Sigmoid colon (tissue), 7 donors: Measurements from ENCODE around the gene TCEAL1. TPM values are rescaled to one million over a fixed set of nuclear protein-coding genes. Genes with fewer than 3 reads are reported as not detected.
"Not testable (repeated sequence)": the region's sequence is repeated elsewhere in the genome, so short reads cannot be mapped to it uniquely, and the experiment has no call there.

Experiments used
- DNase-seq: peaks from one replicate; pipeline ENCODE4 v3.0.0-alpha.2; 2019
- H3K27ac ChIP-seq, 4 donors: fragments of 200-600 bp; sonication (generic); one replicate each; pipeline ENCODE4 v1.5.1; 2016 to 2019; ENCODE audit warnings: mild to moderate bottlenecking in 1 of 4
- H3K27me3 ChIP-seq, 3 donors: fragments of 200-600 bp; sonication (generic); one replicate each; pipeline ENCODE4 v1.5.1; 2019; ENCODE audit warnings: mild to moderate bottlenecking in 1 of 3
- H3K36me3 ChIP-seq, 4 donors: fragments of 200-600 bp; sonication (generic); one replicate each; pipeline ENCODE4 v1.5.1; 2016 to 2019
- H3K4me1 ChIP-seq, 4 donors: fragments of 200-600 bp; sonication (generic); one replicate each; pipeline ENCODE4 v1.5.1; 2017 to 2019
- H3K4me3 ChIP-seq, 4 donors: fragments of 200-600 bp; sonication (generic); one replicate each; pipeline ENCODE4 v1.5.1; 2017 to 2019; ENCODE audit warnings: mild to moderate bottlenecking in 2 of 4, moderate library complexity in 1 of 4
- H3K9me3 ChIP-seq, 4 donors: fragments of 200-600 bp in 3 of 4; sonication (generic) in 3 of 4; one replicate each; pipeline versions ENCODE4 v1.5.1 to v1.6.1; 2013 to 2019
- EP300 ChIP-seq, 4 donors: sonication (generic); formaldehyde crosslinking; IDR thresholded peaks; one replicate each; pipeline ENCODE4 v1.6.1; 2017; ENCODE audit warnings: antibody characterized with exemption in 4 of 4
- POLR2A ChIP-seq, 2 donors: fragments of 450-650 bp; IDR thresholded peaks; one replicate each; pipeline ENCODE4 v1.6.1; 2016; ENCODE audit warnings: antibody characterized with exemption in 2 of 2, mild to moderate bottlenecking in 2 of 2, moderate library complexity in 2 of 2
- POLR2AphosphoS5 ChIP-seq, 4 donors: sonication (generic); formaldehyde crosslinking; IDR thresholded peaks; one replicate each; pipeline ENCODE4 v1.6.1; 2017; ENCODE audit warnings: antibody characterized with exemption in 4 of 4
- WGBS, 2 donors: extraction: QIAGEN DNeasy Blood & Tissue Kit; methylation state at CpG; one replicate each; pipeline ENCODE4 v1.1.7; 2013; 5-methylcytosine and 5-hydroxymethylcytosine counted together
- intact Hi-C: fragments of 100-400 bp; cut with DNase I; formaldehyde crosslinking; loops from one replicate; pipeline ENCODE4 v1.15.1; 2023
- polyA plus RNA-seq, 3 donors: library from polyadenylated mRNA; stranded (reverse); fragments of 200-250 nt; gene quantifications; one replicate each; pipeline ENCODE4 v1.2.3, GENCODE V29; 2013
- total RNA-seq, 4 donors: library from RNA; depleted of rRNA; stranded (reverse); fragments of >200 nt; gene quantifications; one replicate each; pipeline ENCODE4 v1.1.0, GENCODE V29; 2016
- TF ChIP-seq, protein P1 (sequence below), 4 experiments: fragments of 450-650 bp in 3 of 4; fragments of 200-600 bp in 1 of 4; IDR thresholded peaks; one replicate each; pipeline ENCODE4 v1.5.1; 2016 to 2019; ENCODE audit warnings: antibody characterized with exemption in 4 of 4, mild to moderate bottlenecking in 3 of 4, moderate library complexity in 2 of 4
- donor health status: healthy with polysubstance abuse.
- donor health status: Bipolar disorder and iron deficiency.
- donor health status: healthy.

Gene TCEAL1
- total and polyA plus RNA-seq, 7 donors, result 19.5 to 186 (median 135) TPM

DNA sequence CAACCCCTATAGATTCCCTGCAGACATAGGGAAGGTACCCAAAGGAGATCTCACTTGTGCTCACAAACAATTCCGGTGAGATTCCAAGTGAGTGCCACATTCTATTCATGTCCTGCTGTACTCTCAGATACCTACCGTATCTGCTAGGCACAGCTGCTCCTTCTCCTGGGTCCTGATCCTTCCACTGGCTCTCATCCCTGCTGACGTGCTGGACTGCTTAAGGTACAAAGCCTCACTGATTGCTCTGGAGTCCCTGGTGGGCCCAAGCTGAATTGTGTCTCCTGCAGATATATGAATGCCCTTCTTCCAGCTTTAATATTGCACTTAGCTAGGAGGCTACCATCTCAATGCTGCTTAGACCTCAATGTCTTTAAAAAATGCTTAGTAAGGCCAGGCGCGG lies 2.4 kb downstream of the TCEAL1 start:
- intact Hi-C loops, result loop anchor here (5.0 kb wide), 1 partner anchor 99 kb away; no protein-coding TSS in a partner anchor
- DNase-seq, result no peak

DNA sequence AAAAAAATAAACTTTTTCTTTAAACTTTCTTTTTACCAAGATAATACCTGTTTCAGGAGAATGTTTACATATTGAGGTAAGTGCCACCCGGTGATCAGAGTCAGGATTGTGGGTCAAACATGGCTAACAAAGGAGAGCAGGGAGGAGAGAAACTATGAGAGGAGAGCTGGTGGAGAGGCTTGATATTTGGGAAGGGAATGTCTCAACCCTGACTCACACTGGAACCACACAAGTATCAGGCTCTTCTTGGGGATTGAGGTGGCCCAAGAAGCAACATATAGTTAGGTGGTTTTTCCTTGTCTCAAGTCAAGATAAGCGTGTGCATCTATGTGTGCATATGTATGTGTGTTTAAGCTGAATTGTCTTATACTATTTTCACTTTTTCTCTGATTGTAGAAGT lies 6.7 kb downstream of the TCEAL1 start:
- 56 to 79% methylated on average over 2 of the region's 2 CpGs for WGBS, 2 donors
- TF ChIP-seq POLR2AphosphoS5 (IDR thresholded peaks at IDR 0.05) (no peak), EP300 (IDR thresholded peaks at IDR 0.05) (no peak), POLR2A (IDR thresholded peaks at IDR 0.05) (no peak)
- TF ChIP-seq, protein P1, sequence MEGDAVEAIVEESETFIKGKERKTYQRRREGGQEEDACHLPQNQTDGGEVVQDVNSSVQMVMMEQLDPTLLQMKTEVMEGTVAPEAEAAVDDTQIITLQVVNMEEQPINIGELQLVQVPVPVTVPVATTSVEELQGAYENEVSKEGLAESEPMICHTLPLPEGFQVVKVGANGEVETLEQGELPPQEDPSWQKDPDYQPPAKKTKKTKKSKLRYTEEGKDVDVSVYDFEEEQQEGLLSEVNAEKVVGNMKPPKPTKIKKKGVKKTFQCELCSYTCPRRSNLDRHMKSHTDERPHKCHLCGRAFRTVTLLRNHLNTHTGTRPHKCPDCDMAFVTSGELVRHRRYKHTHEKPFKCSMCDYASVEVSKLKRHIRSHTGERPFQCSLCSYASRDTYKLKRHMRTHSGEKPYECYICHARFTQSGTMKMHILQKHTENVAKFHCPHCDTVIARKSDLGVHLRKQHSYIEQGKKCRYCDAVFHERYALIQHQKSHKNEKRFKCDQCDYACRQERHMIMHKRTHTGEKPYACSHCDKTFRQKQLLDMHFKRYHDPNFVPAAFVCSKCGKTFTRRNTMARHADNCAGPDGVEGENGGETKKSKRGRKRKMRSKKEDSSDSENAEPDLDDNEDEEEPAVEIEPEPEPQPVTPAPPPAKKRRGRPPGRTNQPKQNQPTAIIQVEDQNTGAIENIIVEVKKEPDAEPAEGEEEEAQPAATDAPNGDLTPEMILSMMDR (IDR thresholded peaks at IDR 0.05), result no peak
- Histone ChIP-seq H3K4me1 (peaks cover 0 to 7% (median 0%) of the 10 kb centered on the region in 4 donors), H3K4me3 (no peak overlapping the region), H3K9me3 (no peaks in the 10 kb centered on the region), H3K36me3 (no peaks in the 10 kb centered on the region), H3K27me3 (no peaks in the 10 kb centered on the region), H3K27ac (no peak overlapping the region)
- intact Hi-C loops, result no loop called here
- DNase-seq, result no peak

More for the DNA sequence above, 2.4 kb downstream of the TCEAL1 start:
- Histone ChIP-seq H3K27ac (peak overlapping the region in 2 of 4 donors; percentile 19 to 95), H3K4me3 (no peak overlapping the region), H3K4me1 (peaks cover 0 to 17% (median 3%) of the 10 kb centered on the region in 4 donors), H3K27me3 (no peaks in the 10 kb centered on the region), H3K9me3 (no peaks in the 10 kb centered on the region), H3K36me3 (no peaks in the 10 kb centered on the region)
- TF ChIP-seq EP300 (IDR thresholded peaks at IDR 0.05), result no peak
- TF ChIP-seq POLR2AphosphoS5 (IDR thresholded peaks at IDR 0.05), result no peak
- TF ChIP-seq, protein P1 (IDR thresholded peaks at IDR 0.05), result no peak
- TF ChIP-seq POLR2A (IDR thresholded peaks at IDR 0.05), result no peak
- 95 to 96% methylated on average over 5 of the region's 5 CpGs for WGBS, 2 donors

DNA sequence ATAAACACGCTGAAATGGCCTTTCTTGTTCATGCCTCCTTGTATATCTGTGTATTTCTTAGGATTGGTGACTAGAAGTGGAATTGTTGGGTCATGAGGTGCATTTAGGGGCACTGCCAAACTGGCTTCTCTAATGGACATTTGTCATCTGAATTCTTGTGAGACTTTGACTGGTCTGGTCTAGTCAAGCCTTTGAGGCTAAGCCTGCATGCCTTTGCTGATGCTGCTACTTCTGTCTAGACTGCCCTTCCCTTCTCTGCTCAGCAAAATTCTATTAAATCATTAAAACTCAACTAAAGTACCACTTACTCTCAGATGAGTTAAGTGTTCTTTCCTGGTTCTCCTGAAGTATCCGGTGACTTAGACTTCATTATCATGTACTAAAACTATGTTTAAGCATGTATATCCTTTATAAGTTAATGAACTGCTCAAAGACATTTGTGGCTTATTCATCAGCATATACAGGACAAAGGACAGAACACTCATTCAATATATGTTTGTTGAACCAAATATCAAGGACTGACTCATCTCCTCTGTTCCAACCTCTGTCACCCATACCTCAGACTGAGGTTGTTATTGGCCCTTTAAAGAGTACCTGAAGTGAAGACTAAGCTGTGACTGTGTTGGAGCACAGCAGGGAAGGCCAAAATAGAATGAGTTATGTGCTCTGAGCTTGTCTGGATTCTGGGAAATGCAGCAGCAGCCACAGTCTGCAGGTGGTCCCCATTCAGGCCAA lies 9.0 kb downstream of the TCEAL1 start:
- Histone ChIP-seq H3K36me3 (no peaks in the 10 kb centered on the region), H3K4me1 (no peaks in the 10 kb centered on the region), H3K9me3 (no peaks in the 10 kb centered on the region), H3K27me3 (no peaks in the 10 kb centered on the region), H3K4me3 (no peak overlapping the region), H3K27ac (no peak overlapping the region)
- WGBS, 2 donors, result 81 to 85% methylated on average over 2 of the region's 2 CpGs
- intact Hi-C loops, result no loop called here
- DNase-seq, result no peak
- TF ChIP-seq POLR2A (IDR thresholded peaks at IDR 0.05), result no peak
- TF ChIP-seq, protein P1 (IDR thresholded peaks at IDR 0.05), result no peak

DNA sequence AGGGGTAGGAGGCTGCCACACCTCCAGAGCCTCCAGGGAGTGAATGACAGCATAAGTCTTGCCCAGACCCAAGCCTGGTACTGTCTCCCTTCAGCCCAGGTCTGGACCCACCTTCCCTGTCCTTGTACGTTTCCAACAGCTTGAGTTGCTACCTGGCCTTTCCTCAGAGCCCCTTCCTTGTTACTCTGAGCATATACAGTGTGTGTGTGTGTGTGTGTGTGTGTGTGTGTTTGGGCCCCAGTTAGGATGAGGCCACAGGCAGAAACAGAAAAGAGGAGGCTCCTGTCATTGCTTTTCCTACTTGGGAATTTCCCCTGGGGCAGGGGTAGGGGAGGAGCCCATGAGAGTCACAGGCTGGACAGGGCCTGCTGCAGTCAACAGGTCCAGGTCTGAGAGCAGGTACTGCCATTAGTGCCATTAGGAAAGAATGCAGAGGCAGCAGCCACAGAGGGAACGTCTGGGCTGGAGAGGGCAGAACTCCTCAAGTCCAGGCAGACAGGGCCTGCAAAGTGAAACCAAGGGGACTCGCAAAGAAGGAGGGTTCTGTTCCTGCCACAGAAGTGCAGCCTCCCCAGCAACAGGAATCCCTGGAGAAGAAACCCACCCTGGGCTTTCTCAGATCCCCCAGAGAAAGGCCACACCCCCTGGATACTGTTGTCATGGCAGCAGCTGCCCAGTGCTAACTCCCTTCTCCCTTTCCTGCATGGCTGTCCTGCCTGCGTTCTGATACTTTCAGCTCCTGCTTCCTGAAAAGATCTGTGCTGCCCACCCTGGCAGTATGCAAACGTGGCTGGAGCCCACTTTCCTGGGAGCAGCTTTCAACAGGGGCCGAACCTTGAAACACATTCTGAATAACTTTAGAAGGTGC lies 9.9 kb downstream of the TCEAL1 start:
- H3K4me1 ChIP-seq, H3K27me3 ChIP-seq, H3K9me3 ChIP-seq, H3K27ac ChIP-seq, DNase-seq, H3K36me3 ChIP-seq, intact Hi-C loops: not testable (repeated sequence)
- H3K4me3 ChIP-seq, result peak overlapping the region in 2 of 4 donors; percentile 13 to 17
- 64 to 65% methylated on average over 6 of the region's 6 CpGs for WGBS, 2 donors

DNA sequence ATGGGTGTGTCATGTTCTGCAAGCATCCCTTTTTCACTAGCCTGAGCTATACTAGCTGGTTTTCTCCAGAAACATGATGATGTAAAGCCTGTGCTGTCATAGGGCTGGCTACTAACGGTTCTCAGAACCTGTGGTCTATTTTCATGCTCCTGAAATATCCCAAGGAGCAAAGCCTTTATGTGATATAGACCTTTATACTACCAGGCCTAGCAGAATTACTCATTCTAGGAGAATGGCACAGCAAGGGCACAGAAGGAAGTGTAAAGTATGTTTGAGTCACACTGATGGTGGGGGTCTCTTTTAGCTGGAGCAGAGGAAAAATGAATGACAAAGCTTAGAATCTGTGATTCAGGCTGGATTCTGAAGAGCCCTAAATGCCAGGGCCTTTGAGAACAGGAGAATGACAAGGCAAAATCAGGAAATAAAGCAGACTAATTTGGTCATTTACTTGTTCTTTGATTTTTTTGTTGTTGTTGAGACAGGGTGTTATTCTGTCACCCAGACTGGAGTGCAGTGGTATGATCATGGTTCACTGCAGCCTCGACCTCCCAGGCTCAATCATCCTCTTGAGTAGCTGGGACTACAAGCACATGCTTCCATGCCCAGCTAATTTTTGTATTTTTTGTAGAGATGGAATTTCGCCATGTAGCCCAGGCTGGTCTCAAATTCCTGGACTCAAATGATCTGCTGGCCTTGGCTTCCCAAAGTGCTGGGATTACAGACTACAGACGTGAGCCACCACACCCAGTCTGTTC lies 11.8 kb downstream of the TCEAL1 start:
- H3K27ac ChIP-seq, result no peak overlapping the region
- no peak for DNase-seq
- intact Hi-C loops, result no loop called here

More for the DNA sequence above, 11.8 kb downstream of the TCEAL1 start:
- Histone ChIP-seq H3K4me1 (no peaks in the 10 kb centered on the region), H3K9me3 (no peaks in the 10 kb centered on the region), H3K4me3 (no peak overlapping the region), H3K27me3 (no peaks in the 10 kb centered on the region), H3K36me3 (no peaks in the 10 kb centered on the region)
- WGBS, 2 donors, result 84 to 86% methylated on average over 4 of the region's 4 CpGs
- TF ChIP-seq EP300 (IDR thresholded peaks at IDR 0.05) (no peak), POLR2AphosphoS5 (IDR thresholded peaks at IDR 0.05) (no peak), POLR2A (IDR thresholded peaks at IDR 0.05) (no peak)
- TF ChIP-seq, protein P1 (IDR thresholded peaks at IDR 0.05), result no peak
